ENCODE data around the gene WDSUB1.

Gene WDSUB1

GRCh38 chr2:159192371-159192918 lies 94.1 kb downstream of the WDSUB1 start:
- DNase-seq, result no peak

- DNase-seq, result no peak
Measured at GRCh38 chr2:159188449-159188848, 98.1 kb downstream of the WDSUB1 start.

GRCh38 chr2:159187106-159187505 lies 99.4 kb downstream of the WDSUB1 start:
- DNase-seq, result no peak

GRCh38 chr2:159186462-159186861 lies 100.0 kb downstream of the WDSUB1 start:
- no peak for DNase-seq
